DLD1 (cell line): ENCODE data around the gene PLCB1.

Source experiments
- in situ Hi-C: cut with HindIII; loops from 2 replicates; pipeline ENCODE4 v1.10.0; 2017; ENCODE audit warnings: low sequenced_read_pairs

PLCB1 gene

DNA sequence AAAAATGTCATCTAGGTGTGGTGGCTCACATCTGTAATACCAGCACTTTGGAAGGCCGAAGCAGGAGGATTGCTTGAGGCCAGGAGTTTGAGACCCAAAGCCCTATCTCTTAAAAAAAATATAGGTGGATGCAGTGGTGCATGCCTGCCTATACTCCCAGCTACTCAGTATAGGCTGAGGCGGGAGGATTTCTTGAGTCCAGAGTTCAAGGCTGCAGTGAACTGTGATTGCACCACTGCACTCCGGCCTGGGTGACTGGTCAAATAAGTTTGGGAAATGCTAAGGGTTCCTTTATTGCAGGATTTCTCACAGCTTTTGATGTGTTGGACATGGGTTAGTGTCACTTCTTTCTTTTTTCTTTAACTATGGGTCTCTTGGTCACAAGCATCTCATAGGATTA is 261.3 kb downstream of the PLCB1 start:
- in situ Hi-C loops, result loop anchor here (25.0 kb wide), 1 partner anchor 356 kb away; no protein-coding TSS in a partner anchor

DNA sequence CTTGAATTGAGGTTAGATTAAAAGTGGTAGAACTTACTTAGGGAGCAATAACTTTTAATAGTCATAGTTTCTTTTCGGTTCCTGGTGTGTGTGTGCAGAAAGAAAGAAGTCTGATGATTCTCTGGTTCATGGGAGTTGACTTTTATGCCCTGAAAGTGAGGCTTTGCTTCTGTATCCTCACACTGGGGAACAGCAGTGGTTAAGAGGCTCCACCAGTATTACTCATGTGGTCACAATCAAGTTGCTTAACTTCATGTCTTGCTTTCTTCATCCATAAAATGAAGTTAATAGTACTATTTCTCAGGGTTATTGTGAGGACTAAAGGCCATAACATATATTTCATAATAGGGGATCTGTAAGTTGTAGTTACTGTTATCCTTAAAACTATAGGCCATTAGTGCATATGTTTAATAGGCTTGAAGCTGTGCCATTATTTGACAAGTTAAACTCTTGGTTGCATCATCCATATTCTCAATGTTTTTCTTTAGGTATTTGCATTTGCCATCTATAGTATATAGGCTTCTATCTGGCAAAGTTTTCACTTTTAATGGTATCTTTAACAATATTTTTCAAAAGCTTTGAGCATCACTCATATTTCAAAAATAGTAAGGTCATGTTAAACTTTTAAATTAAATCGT is 262.4 kb downstream of the PLCB1 start:
- in situ Hi-C loops, result loop anchor here (25.0 kb wide), 1 partner anchor 357 kb away; no protein-coding TSS in a partner anchor

DNA sequence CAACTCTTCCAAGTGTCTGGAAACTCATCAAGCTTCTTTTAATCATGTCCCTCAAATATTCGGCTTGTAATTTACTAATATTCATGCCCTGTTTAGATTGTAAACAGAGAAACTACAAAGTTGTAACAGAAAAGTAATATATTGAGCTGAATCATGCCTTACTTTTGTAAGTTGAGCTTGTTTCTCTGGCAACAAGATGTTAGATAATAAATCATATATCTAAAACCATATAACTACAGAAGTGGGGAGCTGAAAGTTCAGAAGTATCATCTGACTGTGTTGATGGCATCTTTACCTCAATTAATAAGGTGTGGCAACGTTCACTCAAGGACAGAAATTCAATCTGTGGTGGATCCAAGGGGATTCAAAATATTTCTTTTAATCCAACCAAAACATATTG is 263.9 kb downstream of the PLCB1 start:
- in situ Hi-C loops, result loop anchor here (25.0 kb wide), 1 partner anchor 359 kb away; no protein-coding TSS in a partner anchor

- in situ Hi-C loops, result loop anchor here (25.0 kb wide), 1 partner anchor 361 kb away; no protein-coding TSS in a partner anchor
Measured at GRCh38 chr20:8398263-8399051, 266.4 kb downstream of the PLCB1 start.

DNA sequence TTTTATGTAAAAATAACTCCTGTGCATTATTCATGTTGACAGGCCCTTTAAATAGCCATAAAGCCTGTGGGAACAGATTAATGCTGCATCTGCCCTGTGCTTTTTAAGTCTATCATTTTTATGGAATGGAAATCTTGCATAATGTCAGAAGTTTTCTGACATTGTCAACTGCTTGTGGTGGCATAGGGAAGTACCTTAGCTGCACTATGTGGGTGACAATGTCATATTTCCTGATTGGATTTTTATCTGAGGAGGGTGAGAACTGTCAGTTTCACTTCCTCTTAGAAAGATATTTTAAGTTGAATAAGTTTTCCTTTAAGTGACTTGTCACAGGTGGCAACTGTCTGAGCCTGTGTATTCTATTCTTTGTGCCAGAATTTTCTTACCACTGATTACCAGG is 267.9 kb downstream of the PLCB1 start:
- in situ Hi-C loops, result loop anchor here (25.0 kb wide), 1 partner anchor 363 kb away; no protein-coding TSS in a partner anchor

DNA sequence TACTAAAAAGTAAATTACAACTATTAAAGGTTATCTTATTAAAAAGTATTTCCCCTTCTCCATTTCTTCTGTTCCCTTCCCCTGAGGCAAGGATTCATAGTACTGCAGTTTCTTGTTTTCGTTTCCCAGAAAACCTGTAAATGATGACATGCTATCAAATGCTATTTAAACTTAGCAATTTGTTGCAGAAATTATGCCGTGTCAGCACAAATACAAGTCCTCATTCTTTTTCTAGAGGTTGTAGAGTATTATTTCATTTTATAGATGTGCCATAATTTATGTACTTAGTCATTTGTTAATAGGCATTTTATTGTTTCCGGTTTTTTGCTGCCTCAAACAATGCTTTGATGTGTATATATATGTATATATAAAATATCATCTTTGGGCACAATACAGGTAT is 268.4 kb downstream of the PLCB1 start:
- in situ Hi-C loops, result no loop called here

- in situ Hi-C loops, result no loop called here
Measured at GRCh38 chr20:8401556-8401955, 269.5 kb downstream of the PLCB1 start.

DNA sequence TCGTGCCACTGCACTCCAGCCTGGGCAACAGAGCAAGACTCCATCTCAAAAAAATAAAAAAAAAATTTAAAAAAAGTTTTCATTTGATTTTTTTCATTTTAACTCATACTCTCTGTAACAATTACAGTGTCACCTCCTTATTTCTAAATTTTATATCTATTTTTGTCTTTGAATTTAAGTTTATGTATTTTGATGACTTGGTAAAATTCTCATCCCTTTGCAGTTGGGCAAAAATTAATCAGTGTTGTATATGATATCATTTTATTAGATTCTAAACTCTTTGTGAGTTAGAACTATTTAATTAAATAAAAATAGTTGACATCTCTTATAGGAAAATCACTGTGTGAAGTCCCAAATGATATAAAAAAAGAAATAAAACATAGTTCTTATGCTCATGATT is 270.7 kb downstream of the PLCB1 start:
- in situ Hi-C loops, result no loop called here

DNA sequence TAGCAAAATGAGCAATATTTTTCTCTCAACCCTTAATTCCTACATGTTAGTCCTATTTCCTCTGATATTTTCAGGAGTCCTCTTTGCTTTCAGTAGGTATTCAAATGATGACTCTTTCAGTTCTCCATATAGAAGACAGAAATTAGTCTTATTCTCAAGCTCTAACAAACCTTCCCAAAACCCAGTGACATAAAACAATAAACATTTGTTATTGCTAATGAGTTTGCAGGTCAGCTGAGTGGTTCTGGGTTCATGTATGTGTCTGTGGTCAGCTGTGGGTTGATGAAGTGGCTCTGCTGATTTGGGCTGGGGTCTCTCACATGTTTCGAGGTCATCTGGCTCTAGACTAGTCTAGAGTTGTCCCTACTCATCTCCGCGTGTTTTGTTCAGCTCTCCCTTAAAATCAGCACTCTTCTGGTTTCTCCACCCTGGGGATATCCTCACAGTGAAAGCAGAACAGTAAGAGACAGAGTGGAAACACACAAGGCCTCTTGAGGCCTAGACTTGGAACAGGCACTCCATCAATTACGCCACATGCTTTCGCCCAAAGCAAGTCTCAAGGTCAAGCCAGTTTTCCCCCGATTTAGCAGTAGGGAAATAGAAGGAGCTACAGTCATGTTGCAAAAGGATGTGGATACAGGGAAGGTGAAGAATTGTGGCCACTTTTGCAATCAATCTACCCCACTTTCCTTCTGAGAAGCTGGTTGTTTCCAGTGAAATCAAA is 273.0 kb downstream of the PLCB1 start:
- in situ Hi-C loops, result no loop called here

DNA sequence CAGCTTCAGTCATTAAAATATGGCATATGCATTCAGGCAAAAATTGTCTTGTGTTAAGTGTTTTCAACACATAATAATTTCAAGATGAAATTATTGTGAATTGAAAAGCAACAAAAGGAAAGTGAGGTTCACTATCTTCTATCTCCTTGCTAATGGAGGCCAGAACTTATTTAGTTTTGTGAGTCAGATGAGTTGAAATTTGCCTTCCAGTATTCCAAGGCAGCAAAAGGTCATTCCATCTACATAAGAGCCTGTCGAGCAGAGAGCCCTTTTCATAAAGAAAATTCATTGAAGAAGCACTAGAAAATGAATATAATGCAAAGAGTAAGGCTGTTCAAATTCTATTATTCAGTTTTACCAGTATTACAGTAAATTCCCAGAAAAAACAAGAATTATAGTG is 274.3 kb downstream of the PLCB1 start:
- in situ Hi-C loops, result no loop called here

DNA sequence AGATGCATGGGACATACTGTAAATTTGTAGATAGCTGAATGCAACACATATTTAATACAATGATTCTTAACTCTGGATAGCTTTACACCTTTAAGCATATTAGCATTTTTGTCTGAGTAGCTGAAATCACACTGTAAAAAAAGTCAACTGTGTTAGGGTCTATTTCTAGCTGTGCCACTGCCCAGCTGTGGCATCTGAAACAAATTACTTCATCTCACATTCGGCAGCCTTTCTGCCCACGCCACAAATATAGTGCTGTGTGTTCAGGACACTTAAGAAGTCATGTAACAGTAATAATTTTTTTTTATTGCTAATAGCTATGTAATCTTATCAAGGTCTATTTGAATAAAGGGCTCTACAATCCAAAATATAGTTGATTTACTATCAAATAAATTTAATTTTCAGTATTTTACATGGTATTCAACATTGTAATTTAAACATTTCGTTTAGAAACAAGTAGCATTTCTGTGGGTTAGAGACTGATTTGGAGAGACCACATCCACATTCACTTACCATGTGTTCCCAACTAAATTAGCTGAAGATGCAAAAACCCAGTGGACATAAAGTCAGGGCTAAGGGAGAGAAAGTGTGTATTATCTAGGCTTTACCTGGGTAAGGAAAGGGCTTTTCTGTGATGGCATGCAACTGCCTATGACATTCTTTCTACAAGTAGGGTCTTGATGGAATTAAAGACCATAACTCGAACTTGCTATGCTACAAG is 276.7 kb downstream of the PLCB1 start:
- in situ Hi-C loops, result no loop called here

GRCh38 chr20:8413691-8414090 is 281.6 kb downstream of the PLCB1 start:
- in situ Hi-C loops, result no loop called here

DNA sequence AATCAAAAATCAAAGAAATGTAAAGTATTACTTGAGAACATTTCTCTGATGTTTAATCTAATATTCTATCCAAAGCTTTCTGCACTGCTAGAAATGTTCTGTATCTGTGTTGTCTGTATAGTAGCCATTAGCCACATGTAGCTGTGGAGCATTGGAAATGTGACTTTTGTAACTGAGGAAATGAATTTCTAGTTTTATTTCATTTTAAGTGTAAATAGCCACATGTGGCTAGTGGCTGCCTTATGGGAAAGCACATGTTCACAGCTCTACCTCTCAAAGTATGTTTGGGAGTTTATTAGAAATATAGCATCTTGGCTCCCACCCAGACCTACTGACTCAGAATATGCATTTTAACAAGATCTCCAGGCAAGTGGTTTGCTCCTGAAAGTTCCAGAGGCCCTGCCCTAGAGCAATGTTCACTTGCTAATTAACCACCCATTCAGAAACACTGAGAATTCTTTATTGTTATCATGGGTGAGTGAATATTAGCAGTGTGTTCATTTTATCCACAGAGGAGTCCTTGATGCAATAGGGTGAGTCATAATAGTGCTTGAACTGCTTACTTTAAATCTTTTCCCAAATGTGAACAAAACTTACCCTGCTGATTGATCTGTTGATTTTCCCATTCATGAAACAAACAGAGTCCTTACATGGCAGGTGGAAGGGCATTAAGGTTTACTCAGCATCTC is 282.7 kb downstream of the PLCB1 start:
- in situ Hi-C loops, result no loop called here

DNA sequence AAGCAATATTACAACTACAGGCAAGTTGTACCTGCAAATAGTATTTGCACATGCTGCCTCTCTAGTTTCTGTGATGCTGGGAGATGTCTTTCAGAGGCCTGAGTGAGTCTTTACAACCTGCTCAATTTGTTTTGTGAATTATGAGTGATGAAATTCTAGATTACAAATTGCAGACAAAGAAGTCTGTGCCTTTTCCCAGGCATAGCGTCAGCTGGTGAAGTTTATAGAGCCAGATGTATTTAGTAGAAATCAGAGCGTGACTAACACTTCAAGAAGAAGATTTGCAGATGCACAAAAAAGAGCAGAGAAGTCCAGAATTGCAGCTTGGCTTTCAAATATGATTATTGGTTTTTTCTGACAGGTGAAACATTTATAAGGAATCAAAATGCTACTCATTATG is 289.9 kb downstream of the PLCB1 start:
- in situ Hi-C loops, result no loop called here

DNA sequence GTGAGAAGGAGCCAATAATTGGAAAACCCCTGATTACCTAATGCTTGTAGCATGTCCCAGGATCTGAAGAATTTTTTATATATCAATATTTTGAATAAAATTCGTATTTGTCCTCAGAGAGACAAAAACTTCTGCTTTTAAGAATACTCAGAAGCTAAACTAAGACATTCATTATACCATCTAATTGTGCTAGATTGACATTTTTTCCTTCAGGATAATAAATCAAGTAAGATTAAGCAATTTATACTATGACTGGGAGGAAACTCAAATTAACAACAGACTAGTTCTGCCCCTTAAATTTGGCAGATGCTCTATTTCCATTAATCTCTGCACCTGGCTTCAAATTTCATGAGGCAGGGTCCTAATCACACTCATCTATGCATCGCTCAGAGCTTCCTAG is 291.4 kb downstream of the PLCB1 start:
- in situ Hi-C loops, result no loop called here

- in situ Hi-C loops, result no loop called here
Measured at GRCh38 chr20:8424010-8424409, 291.9 kb downstream of the PLCB1 start.

- in situ Hi-C loops, result no loop called here
Measured at GRCh38 chr20:8425016-8425415, 292.9 kb downstream of the PLCB1 start.

- in situ Hi-C loops, result no loop called here
Measured at GRCh38 chr20:8425802-8426201, 293.7 kb downstream of the PLCB1 start.

DNA sequence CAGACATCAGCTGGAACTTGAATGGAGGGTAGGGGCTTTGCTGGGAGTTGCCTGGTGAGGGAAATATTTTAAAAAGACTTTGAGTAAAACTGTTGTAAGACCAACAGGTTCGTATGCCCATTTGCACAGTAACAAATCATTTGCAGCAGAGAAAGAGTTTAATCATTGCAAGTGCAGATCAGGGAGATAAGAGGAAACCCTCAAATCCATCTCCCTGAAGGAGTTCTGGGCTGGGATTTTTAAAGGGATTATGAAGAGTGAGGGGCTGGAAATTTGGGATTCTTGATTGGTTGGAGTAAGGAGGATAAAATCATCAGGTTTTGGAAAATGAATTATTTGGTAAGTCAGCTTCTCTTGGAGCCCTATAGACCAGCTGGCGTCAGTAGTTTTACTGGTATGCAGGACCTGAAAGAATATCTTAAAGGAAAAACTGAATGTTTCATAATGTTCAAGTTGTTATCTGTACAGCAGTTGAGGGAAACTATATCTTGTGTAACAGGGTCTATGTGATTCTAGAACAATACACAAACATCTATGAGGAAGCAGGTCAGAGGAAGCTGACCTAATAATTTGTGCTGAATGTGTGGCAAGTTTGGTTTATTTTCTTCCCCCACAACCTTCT is 295.5 kb downstream of the PLCB1 start:
- in situ Hi-C loops, result no loop called here

- in situ Hi-C loops, result no loop called here
Measured at GRCh38 chr20:8428988-8429387, 296.9 kb downstream of the PLCB1 start.
